Umbilical cord (tissue), 2 donors: ENCODE data around the gene RPN2. TPM values are rescaled to one million over a fixed set of nuclear protein-coding genes. Genes with fewer than 3 reads are reported as not detected.
"Not testable (repeated sequence)": the region's sequence is repeated elsewhere in the genome, so short reads cannot be mapped to it uniquely, and the experiment has no call there.

ENCODE experiments used
- DNase-seq: peaks from one replicate; pipeline ENCODE4 v3.0.0-alpha.2; 2015; ENCODE audit warnings: low spot score
- total RNA-seq: library from RNA; depleted of rRNA; stranded (reverse); fragments of >200 nt; gene quantifications from one replicate; pipeline ENCODE4 v1.2.3, GENCODE V29; 2014; ENCODE audit warnings: low replicate concordance; ENCODE audit not compliant: insufficient read depth

RPN2 gene
- 156 TPM for total RNA-seq

DNA sequence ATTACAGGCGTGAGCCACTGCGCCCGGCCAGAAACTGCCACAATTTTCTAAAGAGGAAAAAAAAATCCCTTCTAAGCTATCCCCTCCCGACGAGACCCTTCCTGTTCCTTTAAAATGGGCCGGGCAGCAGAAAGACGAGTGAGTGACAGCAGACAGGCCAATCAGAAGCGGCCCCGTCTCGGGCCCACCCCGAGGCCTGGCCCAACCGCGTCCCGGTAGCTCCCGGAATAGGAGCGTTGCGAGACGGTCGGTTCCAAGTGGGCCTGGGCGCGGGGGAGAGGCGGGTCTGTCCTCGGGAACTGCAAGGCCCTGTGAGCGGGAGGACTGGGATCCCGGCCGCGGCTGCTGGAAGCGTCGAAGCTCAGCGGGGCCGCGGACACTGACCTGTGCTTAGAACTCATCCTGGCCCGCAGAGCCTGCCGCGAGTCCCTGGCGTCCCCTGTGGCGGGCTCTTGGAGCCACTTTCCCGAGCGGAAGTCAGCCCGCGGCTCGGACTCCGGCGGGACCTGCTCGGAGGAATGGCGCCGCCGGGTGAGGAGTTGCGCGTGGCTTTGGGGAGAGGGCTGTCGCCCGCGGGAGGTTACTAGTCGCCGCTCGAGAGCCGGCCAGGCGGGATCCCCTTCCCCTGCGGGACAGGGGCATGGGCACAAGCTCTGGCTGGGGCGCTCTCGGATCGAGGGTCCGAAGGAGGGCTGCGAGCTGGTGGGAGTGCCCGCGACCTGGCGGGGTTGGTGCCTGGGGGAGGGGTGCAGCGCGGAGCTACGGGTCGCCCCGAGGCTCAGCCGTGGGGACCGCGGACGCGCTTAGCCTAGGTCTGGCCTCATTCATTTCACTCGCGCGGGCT is at the start of gene RPN2, which contains the start of gene MROH8:
RPN2 (plus strand) TSS at position 492 of the 844 bp plus-strand sequence; CDS start at position 519, 27 bp downstream.
MROH8 (minus strand) TSS at position 710 of the 844 bp plus-strand sequence.
- peak; percentile 99 for DNase-seq

DNA sequence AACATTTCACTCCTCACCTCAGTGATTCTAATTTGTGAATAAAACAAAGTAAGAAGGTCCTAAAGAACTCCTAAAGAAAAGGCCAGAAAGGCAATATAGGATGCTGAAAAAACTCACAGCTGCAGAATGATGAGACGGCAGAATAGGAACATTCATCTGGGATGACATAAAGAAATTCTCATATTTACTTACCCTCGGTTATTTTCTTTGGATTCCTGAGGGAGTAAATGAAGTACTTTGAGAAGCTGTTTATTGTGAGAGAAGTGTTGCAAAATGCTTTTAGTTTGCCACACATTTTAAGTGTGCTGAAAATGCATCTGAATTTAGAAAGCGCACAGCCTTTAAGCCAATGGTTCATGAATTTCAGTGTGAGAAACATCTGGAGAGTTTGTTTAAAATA is 47.6 kb upstream of the RPN2 start:
- DNase-seq, result no peak

DNA sequence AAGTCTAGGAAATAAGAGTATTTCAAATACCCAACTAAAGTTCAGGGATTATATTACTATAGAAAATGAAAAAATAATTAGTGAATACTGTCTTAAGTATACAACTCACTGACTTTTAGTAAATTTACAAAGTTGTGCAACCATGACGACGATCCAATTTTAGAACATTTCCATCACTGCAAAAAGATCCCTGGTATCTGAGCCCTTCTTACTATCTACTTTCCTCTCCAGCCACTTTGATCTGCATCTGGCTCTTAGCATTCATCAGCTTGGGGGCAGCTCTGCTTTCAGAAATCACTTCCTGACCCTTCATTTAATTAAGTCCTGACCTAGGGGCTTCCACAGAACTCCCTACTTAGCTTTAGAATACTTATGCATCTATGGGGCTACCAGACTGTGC is 45.2 kb upstream of the RPN2 start:
- peak; percentile 46 for DNase-seq

DNA sequence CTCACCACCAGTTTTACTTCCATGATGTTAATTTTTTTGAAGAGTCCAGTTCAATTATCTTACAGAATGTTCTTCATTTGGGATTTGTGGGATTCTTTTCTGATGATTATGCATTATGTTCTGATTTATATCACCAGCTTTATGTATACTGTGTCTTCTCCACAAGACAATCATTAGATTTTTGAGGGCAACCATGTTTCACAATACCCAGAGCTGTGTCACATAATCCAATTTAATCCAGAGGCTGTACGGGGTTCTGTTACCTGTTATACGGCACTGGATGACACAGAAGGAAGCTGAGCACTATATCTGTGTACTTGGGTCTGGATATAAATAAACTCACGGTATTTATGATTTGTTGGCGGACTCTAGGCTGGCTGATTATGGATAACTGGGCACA is 41.6 kb upstream of the RPN2 start:
- no peak for DNase-seq

DNA sequence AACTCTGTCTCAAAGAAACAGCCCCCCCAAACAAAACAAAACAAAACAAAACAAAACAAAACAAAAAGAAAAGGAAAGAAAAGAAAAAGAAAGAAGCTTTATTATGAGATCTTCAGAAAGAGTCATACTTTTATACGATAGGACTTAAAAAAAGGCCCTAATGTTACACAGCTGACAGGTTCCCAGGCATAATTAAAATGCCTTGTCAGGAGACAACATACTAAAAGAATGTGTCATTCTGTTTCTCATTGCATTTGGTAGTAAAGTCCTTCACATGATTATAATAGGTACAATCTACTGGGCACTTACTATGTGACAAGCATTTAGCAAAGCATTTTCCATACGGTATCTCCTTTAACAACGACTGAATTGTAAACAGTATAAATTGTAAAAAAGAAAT is 36.4 kb upstream of the RPN2 start:
- no peak for DNase-seq

DNA sequence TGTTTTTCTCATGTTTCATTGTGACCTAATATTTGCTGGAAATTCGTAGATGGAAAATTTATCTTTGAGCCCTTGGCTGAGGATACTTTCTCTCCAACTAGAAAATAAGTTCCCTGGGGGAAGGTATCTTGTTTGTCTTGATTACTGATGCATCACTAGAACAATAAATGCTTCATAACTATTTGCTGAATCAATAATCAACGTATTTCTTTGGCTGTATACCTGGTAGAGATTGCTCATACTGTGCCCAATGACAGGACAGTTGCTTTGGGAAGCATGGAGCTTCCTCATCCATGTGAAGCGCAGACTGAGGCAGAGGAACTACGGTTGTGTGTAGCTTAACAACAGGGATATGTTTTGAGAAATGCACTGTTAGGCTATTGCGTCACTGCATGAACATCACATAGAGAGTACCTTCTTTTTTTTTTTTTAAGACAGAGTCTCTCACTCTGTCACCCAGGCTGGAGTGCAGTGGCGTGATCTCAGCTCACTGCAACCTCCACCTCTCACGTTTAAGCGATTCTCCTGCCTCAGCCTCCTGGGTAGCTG is 34.2 kb upstream of the RPN2 start:
- DNase-seq, result no peak

DNA sequence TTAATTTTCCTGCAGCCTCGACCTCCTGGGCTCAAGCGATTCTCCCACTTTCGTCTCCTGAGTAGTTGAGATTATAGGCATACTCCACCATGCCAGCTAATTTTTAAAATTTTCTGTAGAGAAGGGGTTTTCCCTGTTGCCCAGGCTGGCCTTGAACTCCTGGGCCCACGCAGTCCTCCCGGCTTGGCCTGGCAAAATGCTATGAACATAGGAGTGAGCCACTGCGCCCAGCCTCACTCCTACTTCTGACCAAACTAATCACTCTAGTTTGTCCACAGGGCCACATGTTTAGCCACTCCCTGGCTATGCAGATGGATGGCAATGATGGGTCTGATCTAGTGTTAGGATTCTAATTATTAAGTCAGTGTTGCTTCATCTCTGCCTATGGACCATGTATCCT is 31.9 kb upstream of the RPN2 start:
- DNase-seq, result no peak

DNA sequence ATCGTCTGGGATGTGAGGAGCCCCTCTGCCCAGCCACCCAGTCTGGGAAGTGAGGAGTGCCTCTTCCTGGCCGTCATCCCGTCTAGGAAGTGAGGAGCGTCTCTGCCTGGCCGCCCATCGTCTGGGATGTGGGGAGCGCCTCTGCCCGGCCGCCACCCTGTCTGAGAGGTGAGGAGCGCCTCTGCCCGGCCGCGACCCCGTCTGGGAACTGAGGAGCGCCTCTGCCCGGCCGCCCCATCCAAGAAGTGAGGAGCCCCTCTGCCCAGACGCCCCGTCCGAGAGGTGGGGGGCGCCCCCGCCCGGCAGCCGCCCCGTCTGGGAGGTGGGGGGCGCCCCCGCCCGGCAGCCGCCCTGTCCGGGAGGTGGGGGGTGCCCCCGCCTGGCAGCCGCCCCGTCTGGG is 28.3 kb upstream of the RPN2 start:
- not testable (repeated sequence) for DNase-seq

DNA sequence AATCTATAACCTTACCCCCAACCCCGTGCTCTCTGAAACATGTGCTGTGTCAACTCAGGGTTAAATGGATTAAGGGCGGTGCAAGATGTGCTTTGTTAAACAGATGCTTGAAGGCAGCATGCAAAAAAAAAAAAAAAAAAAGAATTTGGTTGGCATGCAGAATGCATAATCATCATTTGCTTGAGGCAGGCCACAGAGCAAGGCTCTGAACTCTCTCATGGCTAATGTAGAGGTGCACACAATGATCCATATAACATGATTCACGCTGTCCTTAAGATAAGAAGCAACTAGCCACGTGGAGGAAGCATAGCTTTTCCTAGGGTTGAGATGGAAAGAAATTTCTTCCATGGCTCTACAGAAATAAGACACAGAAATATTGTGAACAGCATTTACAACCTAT is 27.6 kb upstream of the RPN2 start:
- no peak for DNase-seq

DNA sequence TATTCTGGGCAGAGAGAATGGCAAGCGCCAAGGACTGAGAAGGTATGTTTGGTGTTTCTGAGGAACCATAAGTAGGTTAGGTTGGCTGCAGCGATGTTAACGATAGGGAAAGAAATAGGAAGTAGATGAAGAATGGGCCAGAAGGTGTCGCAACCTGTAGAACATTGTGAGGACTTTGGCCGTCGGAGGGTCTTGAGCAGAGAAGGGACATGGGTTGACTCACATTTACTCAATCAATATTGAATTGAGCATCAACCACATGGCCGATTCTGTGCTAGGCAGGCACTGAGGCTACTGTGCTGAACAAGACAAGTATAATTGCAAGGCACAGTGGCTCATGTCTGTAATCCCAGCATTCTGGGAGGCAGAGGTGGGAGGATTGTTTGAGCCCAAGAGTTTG is 26.8 kb upstream of the RPN2 start:
- DNase-seq, result no peak

DNA sequence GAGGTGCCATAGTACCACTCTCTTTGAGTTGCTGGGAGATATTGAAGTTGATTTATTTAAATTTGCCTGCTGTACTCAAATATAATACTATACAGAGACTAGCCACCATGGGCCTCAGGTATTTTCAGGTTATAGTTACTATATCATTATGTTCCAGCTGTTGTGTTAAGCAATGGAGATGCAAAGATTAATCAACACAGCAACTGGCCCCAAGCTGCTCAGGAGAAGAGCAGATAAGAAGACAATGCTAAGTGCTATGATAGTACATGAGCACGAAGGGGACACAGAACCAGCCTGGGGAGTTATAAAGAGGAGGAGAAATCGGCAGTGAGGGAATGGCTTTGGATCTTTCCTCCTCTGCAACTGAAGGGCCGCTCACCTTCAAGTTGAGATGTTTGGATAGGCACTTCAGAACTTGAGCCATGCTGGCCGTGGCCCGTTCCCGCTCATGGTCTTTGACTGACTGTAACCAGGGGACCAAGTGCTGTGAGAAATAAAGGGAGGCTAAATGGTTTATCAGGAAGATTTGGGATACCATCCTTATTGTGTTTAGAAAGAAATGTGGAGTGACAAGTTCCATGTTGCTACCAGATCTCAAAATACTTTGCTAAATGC is 24.3 kb upstream of the RPN2 start:
- DNase-seq, result no peak

DNA sequence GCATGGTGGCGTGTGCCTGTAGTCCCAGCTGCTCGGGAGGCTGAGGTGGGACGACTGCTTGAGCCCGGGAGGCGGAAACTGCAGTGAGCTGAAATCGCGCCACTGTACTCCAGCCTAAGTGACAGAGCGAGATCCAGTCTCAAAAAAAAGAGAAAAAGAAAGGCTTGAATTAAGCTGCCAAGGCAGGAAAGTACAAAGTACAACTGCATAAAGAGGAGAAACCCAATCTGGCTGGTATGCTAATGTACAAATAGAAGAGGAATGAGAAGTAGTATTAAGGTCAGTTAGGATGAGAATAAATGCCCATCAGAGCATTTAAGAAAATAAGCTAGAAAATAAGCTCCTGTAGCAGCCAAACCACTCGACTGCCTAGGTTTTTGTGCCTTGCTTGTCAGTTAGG is 23.1 kb upstream of the RPN2 start:
- DNase-seq, result no peak

DNA sequence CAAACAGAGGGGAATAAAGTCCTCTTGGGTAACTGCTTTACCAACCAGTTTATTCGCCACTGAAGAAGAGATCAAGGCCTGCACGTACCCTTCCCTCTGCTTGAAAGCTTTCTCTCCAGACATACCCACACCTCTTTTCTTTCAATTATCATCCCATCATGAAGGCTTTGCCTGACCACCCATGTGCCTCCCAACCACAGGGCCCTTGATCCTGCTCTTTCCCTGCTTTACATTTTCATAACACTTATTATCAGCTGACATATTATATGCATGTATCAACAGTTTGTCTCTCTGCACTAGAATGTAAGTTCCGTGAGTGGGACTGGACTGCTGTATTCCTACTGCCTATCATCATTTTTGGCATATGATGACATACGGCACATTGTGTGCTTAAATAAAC is 20.9 kb upstream of the RPN2 start:
- DNase-seq, result no peak

DNA sequence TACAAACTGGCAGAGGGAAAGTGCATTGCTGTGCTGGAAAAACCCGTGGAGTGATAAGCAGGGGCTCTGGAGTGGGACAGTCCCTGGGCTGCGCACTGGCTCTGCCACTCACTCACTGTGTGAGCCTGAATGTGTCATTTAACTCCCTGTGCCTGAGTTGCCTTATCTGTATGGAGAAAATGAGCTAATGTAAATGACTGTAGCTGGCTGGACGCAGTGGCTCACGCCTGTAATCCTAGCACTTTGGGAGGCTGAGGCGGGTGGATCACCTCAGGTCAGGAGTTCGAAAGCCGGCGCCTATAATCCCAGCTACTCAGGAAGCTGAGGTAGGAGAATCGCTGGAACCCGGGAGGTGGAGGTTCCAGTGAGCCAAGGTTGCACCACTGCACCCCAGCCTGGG is 18.4 kb upstream of the RPN2 start:
- no peak for DNase-seq

DNA sequence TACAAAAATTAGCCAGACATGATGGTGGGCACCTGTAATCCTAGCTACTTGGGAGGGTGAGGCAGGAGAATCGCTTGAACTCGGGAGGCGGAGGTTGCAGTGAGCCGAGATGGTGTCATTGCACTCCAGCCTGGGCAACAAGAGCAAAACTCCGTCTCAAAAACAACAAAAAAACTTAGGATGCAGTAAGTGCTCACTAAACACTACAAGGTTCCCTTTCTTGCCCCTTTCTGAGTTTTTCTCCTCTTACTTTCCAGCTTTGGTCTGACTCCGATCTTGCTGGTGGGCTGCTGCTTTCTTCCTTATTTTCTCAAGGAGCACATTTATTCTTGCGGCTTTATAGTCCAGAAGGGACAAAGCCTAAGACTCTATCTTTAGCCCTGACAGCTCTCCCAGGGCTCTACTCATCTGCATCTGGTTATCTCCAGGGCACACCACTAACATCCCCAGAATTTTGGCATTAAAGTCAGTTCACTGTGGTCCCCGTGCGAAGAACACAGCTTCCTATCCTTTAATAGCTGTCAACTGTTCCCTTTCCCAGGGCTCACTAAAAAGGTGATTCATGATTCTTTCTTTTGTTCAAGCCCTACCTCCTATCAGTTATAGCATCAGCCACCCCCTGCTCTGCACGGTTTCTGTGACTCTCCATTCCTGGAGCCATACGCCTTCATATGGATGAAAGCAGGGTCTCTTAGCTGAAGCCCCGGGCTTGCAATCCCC is 17.1 kb upstream of the RPN2 start:
- DNase-seq, result no peak

DNA sequence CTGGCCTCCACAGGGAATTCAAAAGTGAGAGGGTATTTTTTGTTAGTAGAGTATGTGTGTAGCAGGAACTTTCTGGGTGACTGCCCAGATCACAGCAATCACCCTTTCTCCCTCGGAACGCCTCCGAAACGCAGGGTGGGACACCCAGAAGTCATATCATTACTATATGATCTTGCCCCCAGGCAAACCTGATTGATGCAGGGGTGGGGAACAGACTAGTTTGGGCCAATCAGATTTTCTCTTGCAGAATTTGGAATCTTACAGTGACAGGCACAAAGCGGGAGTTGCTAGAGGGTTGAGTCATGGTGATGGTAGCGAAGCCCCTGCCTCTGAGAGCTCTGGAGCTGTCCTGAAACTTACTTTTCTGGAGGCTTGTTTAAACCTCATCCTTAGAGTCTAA is 16.5 kb upstream of the RPN2 start:
- DNase-seq, result no peak

DNA sequence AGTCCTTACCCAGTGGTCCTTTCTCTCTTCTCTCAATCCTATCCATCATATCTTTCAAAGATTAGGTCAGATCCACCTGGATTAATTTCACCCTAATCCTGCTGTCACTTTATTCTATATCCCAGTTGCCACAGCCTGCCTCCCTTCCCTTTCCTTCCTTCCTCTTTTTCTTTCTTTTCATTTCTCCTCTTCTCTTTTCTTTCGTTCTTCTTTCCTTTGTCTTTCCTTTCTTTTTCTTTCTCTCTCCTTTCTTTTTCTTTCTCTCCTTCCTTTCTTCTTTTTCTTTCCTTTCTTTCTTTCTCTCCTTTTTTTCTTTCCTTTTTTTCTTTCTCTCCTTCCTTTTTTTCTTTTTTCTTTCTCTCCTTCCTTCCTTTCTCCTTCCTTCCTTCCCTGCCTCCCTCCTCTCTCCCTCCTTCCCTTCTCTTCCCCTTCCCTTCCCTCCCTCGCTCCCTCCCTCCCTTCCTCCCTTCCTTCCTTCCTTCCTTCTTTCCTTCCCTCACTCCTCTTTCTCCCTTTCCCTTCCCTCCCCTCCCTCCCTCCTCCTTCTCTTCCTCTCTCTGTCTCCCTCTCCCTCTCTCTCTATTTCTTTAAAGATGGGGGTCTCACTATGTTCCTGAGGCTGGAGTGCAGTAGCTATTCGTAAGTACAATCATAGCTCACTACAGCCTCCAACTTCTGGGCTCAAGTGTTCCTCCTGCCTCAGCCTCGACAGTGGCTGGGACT is 15.1 kb upstream of the RPN2 start:
- DNase-seq, result no peak

DNA sequence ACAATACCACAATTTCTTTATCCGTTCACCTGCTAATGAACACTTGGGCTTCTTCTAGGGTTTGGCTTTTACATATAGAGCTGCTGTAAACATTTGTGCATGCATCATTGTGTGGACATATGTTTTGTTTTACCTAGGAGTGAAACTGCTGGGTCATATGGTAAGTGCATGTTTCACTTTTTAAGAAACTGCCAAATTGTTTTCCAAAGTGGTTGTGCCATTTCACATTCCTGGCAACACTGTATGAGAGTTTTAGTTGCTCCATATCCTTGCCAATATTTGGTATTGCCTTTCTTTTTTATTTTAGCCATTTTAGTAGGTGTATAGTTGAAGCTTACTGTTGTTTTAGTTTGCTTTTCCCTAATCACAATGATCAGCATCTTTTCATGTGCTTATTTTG is 14.1 kb upstream of the RPN2 start:
- no peak for DNase-seq

DNA sequence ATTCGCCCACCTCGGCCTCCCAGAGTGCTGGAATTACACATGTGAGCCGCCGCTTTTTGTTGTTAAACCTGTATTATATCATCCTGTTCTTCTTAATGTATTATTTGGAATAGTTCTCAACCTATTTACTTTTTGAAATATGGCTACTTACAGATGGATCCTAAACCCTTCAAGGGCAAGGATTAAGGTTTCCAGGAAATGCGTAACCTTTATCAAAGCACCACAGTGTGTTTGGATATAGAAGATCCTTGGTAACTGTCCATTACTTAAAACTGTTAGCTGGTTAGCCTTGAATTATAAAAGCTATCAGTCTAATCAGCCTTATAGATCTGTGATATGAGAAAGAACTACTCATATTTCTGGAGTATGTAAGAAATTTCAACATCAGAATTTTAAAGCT is 12.3 kb upstream of the RPN2 start:
- DNase-seq, result no peak

DNA sequence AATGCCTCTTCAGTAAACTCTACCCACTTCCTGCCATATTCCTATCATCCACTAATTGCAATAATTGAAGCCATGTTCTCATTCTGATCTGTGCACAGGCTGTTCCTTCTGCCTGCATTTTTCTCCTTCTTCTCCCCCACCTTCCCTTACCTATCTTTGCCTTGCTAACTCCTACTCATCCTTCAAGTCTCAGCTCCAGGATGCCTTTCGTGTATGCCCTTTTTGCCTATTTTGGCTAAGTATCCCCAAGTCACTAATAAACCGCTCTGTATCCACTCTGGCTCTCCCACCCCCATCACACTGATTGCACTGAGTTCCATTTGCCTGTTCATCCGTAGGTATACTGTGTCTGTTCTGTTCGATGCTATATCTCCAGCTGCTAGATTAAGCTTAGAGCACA is 6.3 kb upstream of the RPN2 start:
- no peak for DNase-seq

DNA sequence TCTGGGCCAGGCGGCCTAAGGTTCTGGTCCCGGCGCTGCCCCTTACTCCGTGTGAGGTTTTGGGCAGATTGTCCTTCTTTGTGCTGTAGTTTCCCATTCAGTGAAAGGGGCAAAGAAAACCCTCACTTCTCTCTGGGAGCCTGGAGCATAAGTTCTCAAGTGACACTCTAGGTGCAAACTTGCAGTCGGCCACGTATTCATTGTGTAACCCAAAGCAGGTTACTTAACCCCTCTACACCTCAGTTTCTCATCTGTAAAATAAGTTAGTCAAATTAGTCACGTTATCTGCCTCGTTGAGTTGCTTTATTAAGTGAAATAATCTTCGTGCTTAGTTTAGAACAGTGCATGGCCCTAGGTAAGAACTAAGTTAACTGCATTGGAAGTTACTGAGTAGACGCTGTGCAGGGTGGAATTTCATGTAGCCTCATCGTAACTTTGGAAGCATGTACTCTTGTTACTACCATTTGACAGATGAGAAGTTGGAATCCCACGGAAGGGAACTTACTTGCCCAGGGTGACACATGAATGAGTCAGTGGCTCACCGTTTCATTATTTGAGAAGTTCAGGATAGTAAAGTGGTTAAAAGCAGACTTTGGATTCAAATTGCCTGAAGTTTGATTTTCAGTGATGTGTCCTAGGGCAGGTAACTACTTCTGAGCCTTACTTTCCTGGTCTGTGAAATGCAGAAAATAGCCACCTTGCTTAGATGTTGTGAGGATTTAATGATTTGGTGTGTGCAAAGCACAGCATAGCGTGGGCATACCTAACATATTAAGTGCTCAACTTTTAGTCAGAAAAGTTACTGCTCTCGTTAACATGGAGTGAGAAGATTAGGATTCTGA is 774 bp downstream of the RPN2 start:
- no peak for DNase-seq
